ENCODE results near the gene MOB3A. TPM values are rescaled to one million over a fixed set of nuclear protein-coding genes. Genes with fewer than 3 reads are reported as not detected.
"Not testable (repeated sequence)": the region's sequence is repeated elsewhere in the genome, so short reads cannot be mapped to it uniquely, and the experiment has no call there.

MOB3A gene
- total RNA-seq, 1 donor from 2014 or later, result 24.4 TPM

- not testable (repeated sequence) for DNase-seq
These were observed 61.9 kb downstream of the MOB3A start for GRCh38 chr19:2034253-2034652.

- DNase-seq, result no peak
These were observed 62.3 kb downstream of the MOB3A start for GRCh38 chr19:2033825-2034159.

- no peak for DNase-seq
These were observed 62.9 kb downstream of the MOB3A start for GRCh38 chr19:2033115-2033824.

GRCh38 chr19:2032296-2032941 lies 63.7 kb downstream of the MOB3A start:
- DNase-seq, result peak; percentile 95

GRCh38 chr19:2027361-2027760 lies 68.8 kb downstream of the MOB3A start:
- DNase-seq, result no peak

- DNase-seq, result no peak
These were observed 69.4 kb downstream of the MOB3A start for GRCh38 chr19:2026770-2027169.

- no peak for DNase-seq
These were observed 73.8 kb downstream of the MOB3A start for GRCh38 chr19:2022289-2022688.

- DNase-seq, result no peak
These were observed 74.5 kb downstream of the MOB3A start for GRCh38 chr19:2021453-2022140.

Small RNA genes lying within 50 kb of the gene (small RNA-seq; reads per million reads assigned to genes)
- not detected for gene AC007136.1 (ENCODE audit: low replicate concordance)

Other genes starting within 250 kb of the MOB3A start
- gene REXO1, start 247.8 kb downstream of the MOB3A start, total RNA-seq, result 11.2 TPM
- gene KLF16, start 232.7 kb downstream of the MOB3A start, total RNA-seq, result 5.0 TPM
- 62.7 TPM for gene ABHD17A, start 210.8 kb downstream of the MOB3A start, total RNA-seq
- gene ADAT3, start 190.9 kb downstream of the MOB3A start, total RNA-seq, result 2.8 TPM
- gene SCAMP4, start 190.9 kb downstream of the MOB3A start, total RNA-seq, result 56.5 TPM
- 52.2 TPM for gene CSNK1G2, start 155.2 kb downstream of the MOB3A start, total RNA-seq
- 59.7 TPM for gene BTBD2, start 80.6 kb downstream of the MOB3A start, total RNA-seq
- 115 TPM for gene MKNK2, start 45.1 kb downstream of the MOB3A start, total RNA-seq
- gene IZUMO4, start 589 bp upstream of the MOB3A start, total RNA-seq, result 3.1 TPM
- 44.9 TPM for gene AP3D1, start 55.2 kb upstream of the MOB3A start, total RNA-seq
- gene DOT1L, start 67.6 kb upstream of the MOB3A start, total RNA-seq, result 16.9 TPM
- 88.1 TPM for gene PLEKHJ1, start 140.0 kb upstream of the MOB3A start, total RNA-seq
- 44.8 TPM for gene SF3A2, start 140.5 kb upstream of the MOB3A start, total RNA-seq
- 1.4 TPM for gene AMH, start 153.0 kb upstream of the MOB3A start, total RNA-seq
- gene JSRP1, start 160.1 kb upstream of the MOB3A start, total RNA-seq, result 67.8 TPM
- gene PEAK3, start 185.8 kb upstream of the MOB3A start, total RNA-seq, result not detected
- gene LINGO3, start 211.8 kb upstream of the MOB3A start, total RNA-seq, result 0.21 TPM
- gene LSM7, start 232.3 kb upstream of the MOB3A start, total RNA-seq, result 88.5 TPM
- 49.2 TPM for gene SPPL2B, start 232.4 kb upstream of the MOB3A start, total RNA-seq